Anterior cingulate cortex (tissue), 58 donors: ENCODE data around the gene ZACN.
A peak's percentile ranks its signal among the peaks of the same experiment; 100 is the strongest.
"Not testable (repeated sequence)": the region's sequence is repeated elsewhere in the genome, so short reads cannot be mapped to it uniquely, and the experiment has no call there.

Experiments used
- DNase-seq, 58 donors: peaks; one replicate each; lab custom pipeline; 2025; lab: John Stamatoyannopoulos, UW

Gene ZACN

DNA sequence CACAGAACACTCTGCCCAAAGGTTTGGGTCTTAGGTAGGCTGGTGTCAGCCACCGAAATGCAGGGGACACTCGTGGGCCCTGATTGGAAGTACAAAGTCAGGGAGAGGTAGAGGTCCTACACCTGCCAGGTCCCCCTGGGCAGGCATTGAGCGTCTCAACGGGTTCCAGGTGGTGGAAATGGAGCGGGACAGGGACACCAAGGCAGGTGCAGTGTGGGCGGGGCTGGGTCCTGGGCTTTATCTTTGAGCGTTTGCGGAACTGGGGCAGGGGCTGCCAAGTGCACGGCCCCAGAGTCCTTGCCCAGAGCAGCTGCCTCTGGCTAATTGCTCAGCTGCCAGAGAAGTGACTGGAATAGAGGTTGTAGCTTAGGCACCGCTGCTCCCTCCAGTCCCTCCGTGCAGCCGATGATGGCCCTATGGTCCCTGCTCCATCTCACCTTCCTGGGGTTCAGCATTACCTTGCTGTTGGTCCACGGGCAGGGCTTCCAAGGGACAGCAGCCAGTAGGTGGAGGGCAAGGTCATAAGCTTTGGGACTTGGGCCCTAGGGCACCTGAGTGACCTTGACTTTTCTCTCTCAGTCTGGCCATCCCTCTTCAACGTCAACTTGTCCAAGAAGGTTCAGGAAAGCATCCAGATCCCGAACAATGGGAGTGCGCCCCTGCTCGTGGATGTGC lies at the start of gene ZACN:
ZACN (plus strand) TSS at position 323 of the 675 bp plus-strand sequence; CDS start at position 406, 83 bp downstream.
- no peak for DNase-seq

DNA sequence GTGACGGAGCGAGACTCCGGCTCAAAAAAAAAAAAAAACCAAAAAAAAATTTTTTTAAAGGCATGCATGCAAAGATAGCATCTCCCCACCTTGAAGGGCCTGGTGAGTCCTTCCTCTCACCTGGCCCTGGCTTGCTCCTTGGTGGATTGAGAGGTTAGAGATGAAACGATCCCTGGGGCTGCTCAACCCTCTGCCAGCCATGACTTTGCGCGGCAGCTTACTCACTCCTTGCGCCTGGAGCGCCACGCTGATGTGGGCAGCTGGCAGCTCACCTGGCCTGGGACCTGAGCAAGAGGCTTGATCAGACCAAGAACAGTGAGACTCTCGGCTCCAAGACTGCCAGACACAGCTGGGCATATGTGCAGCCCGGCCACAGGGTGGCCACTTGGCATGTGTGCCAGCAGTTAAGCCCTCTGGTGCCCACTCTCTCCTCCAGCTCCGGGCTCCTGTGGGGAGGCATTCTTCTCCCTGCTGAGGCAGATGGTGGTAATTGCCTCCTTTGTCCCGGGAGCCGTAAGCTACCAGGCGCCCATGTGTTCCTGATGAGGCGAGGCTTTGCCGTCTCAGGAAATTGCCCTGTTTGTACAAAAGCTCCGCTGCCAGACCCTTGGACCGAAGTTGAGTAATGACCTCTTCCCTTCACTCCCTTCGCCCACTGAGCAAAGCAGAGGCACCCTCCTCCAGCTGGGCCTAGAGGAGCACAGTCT lies 46.8 kb upstream of the ZACN start:
- peak in 1 of 58 donors; percentile 9 for DNase-seq

DNA sequence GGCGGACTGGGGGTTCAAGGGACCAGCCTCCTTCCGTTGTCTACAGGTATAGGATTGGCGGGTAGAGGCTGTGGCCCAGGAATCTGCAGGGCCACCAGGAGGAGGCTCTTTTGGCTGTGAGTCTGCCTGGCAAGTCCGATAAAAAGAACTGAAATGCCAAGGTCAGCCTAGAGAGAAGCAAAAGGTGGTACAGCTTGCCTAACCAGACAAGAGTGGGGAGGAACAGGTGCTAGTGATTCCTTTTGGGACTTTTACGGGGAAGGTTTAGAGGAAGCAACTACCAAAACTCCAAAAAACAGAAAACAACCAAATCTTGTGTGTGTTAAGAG lies 46.2 kb upstream of the ZACN start:
- no peak for DNase-seq

DNA sequence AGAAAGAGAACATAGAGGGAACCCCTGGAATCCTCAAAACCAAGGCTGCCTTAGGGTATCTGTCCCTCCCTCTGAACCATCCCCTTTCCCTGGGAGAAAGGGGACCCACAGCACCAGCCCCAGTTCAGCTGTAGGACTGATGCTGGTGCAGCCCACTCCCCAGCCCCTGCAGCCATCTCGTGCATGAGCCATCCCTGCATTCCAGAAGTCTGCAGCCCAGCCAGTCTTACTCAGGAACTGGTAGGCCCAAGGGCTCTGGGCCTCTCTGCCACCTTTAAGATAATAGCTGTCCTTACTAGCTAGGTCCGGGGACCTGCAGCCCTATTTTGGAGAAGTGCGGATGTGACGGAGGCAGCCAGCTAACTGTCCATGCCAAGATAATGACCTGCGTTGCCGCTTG lies 45.8 kb upstream of the ZACN start:
- DNase-seq, result no peak

DNA sequence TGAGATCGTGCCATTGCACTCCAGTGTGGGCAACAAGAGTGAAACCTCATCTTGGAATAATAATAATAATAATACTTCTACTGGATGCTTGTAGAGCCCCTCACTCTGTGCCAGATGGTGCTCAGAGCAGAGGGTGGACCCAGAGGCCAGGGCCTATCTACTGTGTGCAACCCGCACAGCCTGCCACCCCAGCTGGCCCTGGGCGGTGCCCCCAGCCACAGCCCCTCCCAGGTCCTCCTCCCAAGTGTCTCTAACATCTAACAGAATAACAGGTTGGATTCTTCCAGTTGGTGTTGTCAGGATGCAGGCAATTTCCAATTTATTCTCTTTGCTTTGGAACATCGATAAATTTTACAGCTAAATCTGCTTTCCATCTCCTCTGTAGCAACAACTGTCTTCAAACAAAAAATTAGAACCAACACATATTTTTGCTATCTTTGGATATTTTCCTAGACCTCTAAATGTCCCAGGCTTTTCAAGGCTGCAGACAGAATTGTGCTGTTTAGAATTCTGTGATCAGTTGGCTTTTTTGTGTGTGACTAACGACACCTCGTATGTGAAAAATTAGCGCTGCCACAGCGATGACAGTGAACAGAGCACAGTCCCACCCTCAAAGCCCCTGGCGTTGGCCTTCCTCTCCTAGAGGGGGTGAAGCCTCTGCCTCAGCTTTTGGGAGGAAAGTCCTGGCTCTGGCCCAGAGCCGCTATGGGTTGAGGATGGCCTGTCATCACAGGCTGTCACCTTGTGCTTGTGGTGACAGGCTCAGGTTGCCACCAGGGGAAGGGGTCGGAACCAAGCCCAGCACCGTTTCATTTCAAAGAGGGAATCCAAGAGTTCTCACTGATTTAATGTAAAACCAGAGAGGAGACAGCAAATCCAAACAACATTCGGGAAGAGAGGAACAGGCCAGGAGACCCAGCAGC lies 44.3 kb upstream of the ZACN start:
- no peak for DNase-seq

DNA sequence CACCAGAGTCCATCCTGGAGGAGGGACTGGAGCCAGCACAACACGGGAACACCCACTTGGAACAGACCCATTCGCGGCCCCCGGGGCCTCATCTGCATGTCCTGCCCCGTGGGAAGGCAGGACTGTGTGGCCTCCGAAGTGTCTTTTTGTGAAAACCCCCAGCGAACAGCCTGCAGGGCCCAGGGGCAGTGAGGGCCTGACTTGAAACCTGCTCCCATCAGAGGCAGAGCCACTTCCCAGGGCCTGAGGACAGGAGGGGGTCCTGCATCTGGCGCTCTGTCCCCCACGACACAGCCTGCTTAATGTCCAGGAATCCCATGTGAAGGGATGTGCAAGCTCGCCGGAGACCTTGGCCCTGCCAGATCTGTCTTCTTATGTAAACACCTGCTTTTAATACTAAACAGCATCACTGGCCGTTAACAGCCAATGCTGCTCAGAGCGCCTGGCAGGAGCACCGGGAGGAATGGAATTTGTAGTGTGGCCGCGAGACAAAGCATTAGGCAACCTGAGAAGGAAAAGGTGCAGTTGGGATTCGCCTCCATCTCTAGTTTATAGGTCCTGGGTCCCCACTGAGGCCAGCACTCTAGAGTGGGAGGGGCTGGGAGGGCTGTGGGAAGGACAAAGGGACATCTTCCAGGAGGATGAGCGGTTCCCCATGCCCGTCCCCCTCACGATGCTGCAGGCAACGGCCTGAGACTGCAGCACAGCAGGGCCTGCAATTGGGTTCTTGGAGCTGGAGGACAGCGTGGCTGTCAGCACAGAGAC lies 42.3 kb upstream of the ZACN start:
- DNase-seq, result no peak

DNA sequence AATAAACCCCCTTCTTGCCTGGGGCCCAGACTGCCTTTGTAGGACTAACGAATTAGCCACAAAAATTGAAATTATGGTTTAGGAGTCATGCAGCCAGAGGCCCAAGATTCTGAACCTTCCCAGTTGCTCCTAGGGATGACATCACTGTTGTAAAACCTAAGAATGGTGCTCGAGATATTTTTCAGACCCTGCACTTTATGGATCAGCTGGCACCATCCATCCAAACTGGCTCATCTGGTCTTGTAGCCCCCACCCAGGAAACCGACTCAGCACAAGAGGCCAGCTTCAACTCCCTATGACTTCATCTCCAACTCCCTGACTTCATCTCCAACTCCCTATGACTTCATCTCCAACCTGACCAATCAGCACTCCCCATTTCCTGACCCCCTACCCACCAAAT lies 40.9 kb upstream of the ZACN start:
- DNase-seq, result no peak

DNA sequence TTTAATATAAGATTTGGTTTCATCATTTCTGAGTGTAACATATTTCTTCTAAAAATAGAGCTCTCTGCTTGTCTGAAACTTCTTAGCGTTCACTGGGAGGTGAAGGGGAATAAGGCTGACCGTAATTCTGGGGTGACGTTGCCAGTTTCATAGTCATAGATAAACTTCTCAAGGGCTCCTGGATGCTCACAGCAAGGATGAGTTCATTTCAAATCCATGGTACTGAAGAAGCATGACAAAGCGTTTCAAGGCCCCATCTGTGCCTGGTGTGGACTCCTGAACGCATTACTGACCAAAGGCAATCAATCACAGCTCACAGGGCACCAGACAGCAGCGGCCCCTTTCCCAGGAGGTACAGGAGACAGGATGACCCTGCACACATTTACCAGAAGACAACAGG lies 39.9 kb upstream of the ZACN start:
- no peak for DNase-seq

DNA sequence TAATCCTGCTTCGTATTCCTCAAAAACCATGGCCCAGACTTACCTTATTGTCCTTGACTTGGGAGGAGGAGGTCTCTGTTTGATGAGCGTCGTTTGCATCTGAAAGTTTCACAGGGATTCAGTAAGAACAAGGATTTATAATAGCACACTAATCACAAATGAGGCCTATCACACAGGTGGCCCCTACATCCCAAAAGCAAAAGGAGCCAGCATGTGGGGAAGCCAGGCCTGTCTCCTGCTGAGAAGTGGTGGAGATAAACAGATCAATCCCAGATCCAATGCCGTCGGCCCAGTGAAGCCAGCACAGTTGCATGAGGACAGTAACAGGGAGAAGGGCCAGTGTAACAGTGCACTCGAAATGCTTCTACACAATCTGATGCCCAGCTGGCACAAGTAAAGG lies 38.6 kb upstream of the ZACN start:
- DNase-seq, result no peak

DNA sequence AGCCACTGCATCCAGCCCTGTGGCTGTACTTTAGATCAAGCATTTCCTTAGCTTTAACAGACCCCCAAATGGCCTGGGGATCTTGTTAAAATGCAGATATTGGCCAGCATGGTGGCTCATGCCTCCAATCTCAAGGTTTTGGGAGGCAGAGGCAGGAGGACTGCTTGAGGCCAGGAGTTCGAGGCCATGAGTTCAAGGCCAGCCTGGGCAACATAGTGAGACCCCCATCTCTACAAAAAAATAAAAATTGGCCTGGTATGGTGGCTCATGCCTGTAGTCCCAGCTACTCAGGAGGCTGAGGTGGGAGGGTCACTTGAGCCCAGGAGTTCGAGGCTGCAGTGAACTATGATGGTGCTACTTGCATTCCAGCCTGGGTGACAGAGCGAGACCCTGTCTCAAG lies 36.1 kb upstream of the ZACN start:
- DNase-seq, result not testable (repeated sequence)

DNA sequence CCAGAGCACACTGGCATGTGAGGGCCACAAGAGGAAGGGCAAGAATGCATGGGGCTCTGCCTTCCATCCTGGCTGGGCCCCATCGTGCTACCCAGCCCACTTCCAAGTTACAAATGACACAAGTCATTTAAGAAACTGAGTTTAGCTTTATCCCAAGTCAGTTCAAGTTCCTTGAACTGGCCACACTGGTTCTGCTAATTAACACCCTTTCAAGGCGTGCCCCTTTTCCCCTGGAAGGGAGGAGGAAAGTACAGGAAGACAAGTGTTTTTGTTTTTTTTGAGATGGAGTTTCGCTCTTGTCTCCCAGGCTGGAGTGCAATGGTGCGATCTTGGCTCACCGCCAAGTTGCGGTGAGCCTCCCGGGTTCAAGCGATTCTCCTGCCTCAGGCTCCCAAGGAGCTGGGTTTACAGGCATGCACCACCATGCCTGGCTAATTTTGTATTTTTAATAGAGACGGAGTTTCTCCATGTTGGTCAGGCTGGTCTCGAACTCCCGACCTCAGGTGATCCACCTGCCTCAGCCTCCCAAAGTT lies 34.4 kb upstream of the ZACN start:
- DNase-seq, result not testable (repeated sequence)

DNA sequence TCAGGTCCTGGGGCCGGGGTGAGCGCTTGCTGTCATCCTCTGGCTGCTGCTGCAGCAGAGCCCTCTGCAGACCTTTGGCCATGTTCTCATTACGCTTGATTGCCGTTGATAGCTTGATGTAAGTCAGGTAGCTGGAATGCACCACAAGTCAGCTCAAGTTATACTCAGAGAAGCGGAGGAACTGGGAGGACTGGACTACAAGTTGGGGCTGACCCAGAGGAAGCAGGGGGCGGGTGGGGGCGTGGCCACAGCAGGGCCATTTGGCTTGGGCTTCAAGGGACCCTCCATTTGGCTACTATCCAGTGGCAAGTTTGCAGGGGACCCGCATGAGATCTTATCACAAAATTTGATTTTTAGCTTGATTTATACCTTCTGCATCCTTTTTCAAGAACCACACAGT lies 32.9 kb upstream of the ZACN start:
- DNase-seq, result no peak

DNA sequence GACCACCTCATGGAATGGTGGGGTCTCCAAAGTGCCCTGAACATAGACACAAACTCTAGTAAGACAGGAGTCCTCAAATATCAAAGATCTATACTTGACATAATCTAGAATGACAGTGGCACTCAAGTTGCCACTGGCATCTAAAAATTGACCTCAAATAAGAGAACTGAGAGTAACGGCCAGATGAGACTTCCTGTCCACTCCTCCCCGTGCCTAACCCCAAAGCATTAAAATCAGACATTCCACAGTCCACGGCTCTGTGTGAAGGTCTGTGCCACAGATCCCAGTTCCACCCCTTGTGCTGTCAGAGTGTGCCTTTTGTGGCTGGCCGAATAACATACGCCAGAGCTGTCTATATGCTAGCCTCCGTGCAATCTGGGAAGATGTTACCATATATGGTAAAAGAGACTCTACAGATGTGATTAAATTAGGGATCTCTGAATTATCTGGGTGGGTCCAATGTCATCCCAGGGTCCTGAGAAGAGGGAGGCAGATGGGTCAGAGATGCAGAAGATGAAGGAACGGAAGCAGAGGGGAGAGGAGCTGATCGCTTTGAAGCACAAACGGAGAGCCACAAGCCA lies 30.9 kb upstream of the ZACN start:
- DNase-seq, result no peak

DNA sequence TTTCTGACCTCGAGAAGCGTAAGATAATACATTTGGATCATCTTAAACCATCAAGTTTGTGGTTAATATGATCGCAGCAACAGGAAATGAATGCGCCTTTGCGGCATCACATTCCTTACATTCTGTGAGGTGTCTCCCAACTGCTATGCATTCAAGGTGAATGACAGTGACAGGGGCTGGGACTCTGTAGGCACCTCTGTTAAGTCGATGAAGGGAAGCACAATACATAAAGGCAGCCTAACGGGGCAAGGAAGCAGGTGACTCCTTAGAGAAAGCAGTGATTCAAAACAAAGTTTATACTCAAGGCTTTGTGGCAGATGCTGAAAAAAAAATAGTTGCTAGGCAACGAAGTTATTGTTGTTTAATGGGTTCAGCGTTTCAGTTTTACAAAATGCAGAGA lies 30.3 kb upstream of the ZACN start:
- DNase-seq, result no peak

DNA sequence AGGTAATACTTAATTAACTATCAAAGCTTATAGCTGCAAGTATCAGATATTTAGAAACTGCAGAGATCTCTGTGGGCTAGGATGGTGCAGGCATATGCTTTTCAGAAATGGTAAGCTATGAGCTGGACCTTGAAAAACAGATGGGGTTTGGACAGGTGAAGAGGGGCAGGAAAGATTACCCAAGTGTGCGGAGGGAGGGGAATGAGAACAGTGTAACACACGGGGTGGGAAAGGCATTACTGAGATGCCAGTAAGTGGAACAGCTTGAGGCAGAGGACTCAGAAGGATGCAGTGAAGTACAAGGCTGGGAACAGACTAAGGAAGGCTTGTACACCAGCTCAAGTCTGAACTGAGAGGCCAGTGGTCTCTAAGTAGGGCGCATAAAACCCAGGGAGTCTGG lies 29.7 kb upstream of the ZACN start:
- DNase-seq, result no peak

DNA sequence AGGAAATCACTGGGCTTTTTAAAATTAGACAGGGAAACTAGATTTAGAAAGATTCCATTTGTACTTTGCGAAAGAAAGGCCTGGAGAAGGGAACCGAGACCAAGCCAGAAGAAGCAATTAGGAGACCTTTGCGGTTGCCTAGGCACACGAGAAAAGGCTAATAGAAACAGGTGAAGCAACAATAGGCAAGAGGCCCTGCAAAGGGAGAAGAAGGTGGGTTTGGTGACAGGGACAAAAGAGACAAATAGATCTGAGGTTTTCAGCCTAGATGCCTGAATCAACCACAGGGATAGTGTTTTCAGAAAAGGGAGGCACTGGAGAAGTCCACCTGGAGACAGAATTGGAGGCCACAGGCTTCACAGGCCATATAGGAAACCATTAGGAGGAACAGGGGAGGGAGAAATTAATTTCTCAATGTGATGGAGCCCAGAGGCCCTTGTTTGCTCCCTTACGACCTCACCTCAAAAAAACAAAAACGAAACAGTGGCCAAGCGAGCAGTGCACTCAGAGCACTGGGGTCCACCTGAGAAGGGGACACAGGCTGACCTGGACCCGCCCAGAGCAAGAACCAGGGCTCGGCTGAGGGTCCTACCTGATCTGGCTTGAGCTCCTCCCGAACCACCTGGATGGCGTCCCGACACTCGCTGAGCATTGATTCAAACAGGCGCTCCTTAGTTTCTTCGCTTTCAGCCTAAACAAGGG lies 29.0 kb upstream of the ZACN start:
- DNase-seq, result no peak

DNA sequence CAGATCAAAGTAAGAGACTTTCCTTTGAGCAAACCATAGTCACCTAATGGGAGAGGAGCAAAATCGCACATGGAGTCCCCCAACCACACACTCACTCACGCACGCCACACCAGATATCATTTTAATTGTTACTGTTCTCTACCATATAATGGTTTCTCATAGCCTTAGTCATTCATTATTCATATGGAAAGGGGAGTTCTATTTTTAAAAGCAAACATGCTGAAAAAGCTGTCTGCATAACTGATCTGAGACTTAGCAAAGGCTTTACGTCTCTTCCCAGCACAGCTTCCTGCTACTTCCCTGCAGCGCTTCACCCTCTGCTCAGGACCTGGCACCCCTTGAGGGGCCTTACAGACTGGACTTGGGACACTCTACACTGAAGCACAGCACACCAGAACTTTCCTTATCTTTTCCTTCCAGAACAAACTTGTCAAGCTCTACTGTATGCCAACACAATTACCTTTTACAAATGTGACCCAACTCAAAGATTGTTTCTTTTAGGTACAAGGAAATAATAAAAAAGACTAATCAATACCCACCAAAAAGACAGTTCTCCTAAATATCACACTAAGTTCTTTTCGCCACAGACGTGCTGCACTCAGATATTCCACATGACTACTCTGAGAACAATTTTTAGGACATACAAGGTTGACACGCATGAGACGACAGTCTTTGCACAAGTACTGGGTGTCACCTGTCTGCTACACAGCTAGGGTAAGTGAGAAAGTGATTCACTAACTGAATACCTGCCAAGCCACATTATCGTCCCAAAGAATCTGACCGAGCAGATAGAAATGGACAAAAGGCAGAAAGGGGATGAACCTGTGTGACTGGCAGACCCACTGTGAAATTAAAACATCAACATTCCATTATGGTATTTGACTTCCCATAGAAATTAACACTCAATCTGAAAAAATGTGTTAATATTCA lies 28.2 kb upstream of the ZACN start:
- DNase-seq, result no peak

DNA sequence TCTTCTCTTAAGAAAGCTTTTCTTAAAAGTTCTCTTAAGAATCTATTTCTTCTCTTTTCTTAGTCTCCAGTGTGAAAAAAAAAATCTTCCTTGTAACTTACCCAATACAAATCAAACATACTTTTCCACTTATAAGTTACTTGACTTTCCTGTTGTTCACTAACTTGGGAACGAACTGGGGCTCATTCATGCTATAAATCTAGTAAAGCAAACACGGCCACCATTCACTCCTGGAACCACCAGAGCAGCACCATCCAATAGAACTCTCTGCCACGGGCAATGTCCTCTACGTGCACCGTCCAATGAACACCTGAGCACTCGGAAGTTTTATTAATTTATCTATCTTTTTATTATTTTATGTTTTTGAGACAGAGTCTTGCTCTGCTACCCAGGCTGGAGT lies 27.4 kb upstream of the ZACN start:
- no peak for DNase-seq
